Ishikawa (cell line): ENCODE measurements around the gene ZRANB2.

Source experiments
- CEBPB ChIP-seq: IDR thresholded peaks from 2 replicates; pipeline ENCODE4 v1.6.1; 2012
- CREB1 ChIP-seq: IDR thresholded peaks from 2 replicates; pipeline ENCODE4 v1.6.1; 2012; ENCODE audit warnings: low read depth
- EGR1 ChIP-seq: IDR thresholded peaks from 2 replicates; pipeline ENCODE4 v1.6.1; 2012
- EP300 ChIP-seq: IDR thresholded peaks from 2 replicates; pipeline ENCODE4 v1.6.1; 2012; ENCODE audit warnings: borderline replicate concordance
- FOXM1 ChIP-seq: IDR thresholded peaks from 2 replicates; pipeline ENCODE4 v1.6.1; 2012; ENCODE audit warnings: low read depth, borderline replicate concordance
- NFIC ChIP-seq: IDR thresholded peaks from 2 replicates; pipeline ENCODE4 v1.6.1; 2012
- RAD21 ChIP-seq: IDR thresholded peaks from 2 replicates; pipeline ENCODE4 v1.6.1; 2012; ENCODE audit warnings: low read depth
- TAF1 ChIP-seq: IDR thresholded peaks from 2 replicates; pipeline ENCODE4 v1.6.1; 2012; ENCODE audit warnings: low read depth, mild to moderate bottlenecking
- TCF12 ChIP-seq: IDR thresholded peaks from 2 replicates; pipeline ENCODE4 v1.6.1; 2012; ENCODE audit warnings: low read depth
- TEAD4 ChIP-seq: IDR thresholded peaks from 2 replicates; pipeline ENCODE4 v1.6.1; 2012
- YY1 ChIP-seq: IDR thresholded peaks from 2 replicates; pipeline ENCODE4 v1.6.1; 2012; ENCODE audit warnings: low read depth
- ZBTB7A ChIP-seq: IDR thresholded peaks from 2 replicates; pipeline ENCODE4 v1.6.1; 2012; ENCODE audit warnings: low read depth
- TF ChIP-seq, protein P1 (sequence below): IDR thresholded peaks from 2 replicates; pipeline ENCODE4 v1.6.1; 2012
- TF ChIP-seq, protein P2 (sequence below): IDR thresholded peaks from 2 replicates; pipeline ENCODE4 v1.6.1; 2012; ENCODE audit warnings: low read depth, mild to moderate bottlenecking
- TF ChIP-seq, protein P3 (sequence below): IDR thresholded peaks from 2 replicates; pipeline ENCODE4 v1.6.1; 2012

The ZRANB2 gene

DNA sequence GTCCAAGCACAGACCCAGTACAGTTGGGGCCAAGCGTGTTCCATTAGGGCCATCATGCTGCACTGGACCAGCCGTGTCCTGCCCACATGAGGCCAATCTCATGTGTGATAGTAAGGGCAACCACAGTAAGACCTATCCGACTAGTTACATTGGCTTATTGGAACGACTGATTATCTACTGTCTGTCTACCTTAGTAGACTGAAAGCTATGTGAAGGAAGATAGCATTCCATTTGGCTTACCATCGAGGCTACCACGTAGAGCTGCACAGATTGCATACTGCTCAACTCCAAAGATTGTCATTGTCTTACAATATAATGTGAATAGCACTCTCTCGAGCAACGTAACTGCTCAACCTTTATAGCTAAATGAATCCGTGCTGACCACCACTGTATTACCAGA is 43.8 kb downstream of the ZRANB2 start:
- no peak for TF ChIP-seq TEAD4
- TF ChIP-seq FOXM1: no peak
- TF ChIP-seq, protein P1, sequence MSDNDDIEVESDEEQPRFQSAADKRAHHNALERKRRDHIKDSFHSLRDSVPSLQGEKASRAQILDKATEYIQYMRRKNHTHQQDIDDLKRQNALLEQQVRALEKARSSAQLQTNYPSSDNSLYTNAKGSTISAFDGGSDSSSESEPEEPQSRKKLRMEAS: no peak
- TF ChIP-seq ZBTB7A: no peak
- no peak for TF ChIP-seq RAD21

DNA sequence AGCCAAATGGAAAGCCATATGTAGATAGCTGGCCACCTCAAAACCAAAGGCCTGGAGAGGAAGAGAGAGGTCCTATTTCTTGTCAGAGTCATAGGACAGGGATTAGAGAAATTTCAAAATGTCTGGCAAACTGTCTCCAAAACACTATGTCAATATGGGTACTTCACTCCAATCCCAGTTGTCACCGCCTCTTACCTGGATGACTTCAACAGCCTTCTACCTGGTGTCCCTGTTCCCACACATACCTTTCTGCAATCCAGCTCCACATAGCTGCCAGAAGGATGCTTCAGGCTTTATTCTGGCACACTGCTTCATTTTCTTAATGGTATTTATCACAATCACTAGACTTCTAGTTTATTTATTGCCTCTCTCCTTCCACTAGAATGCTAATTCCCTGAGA is 47.7 kb downstream of the ZRANB2 start:
- no peak for TF ChIP-seq EGR1
- TF ChIP-seq, protein P2, sequence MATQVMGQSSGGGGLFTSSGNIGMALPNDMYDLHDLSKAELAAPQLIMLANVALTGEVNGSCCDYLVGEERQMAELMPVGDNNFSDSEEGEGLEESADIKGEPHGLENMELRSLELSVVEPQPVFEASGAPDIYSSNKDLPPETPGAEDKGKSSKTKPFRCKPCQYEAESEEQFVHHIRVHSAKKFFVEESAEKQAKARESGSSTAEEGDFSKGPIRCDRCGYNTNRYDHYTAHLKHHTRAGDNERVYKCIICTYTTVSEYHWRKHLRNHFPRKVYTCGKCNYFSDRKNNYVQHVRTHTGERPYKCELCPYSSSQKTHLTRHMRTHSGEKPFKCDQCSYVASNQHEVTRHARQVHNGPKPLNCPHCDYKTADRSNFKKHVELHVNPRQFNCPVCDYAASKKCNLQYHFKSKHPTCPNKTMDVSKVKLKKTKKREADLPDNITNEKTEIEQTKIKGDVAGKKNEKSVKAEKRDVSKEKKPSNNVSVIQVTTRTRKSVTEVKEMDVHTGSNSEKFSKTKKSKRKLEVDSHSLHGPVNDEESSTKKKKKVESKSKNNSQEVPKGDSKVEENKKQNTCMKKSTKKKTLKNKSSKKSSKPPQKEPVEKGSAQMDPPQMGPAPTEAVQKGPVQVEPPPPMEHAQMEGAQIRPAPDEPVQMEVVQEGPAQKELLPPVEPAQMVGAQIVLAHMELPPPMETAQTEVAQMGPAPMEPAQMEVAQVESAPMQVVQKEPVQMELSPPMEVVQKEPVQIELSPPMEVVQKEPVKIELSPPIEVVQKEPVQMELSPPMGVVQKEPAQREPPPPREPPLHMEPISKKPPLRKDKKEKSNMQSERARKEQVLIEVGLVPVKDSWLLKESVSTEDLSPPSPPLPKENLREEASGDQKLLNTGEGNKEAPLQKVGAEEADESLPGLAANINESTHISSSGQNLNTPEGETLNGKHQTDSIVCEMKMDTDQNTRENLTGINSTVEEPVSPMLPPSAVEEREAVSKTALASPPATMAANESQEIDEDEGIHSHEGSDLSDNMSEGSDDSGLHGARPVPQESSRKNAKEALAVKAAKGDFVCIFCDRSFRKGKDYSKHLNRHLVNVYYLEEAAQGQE: no peak
- no peak for TF ChIP-seq FOXM1
- TF ChIP-seq, protein P3, sequence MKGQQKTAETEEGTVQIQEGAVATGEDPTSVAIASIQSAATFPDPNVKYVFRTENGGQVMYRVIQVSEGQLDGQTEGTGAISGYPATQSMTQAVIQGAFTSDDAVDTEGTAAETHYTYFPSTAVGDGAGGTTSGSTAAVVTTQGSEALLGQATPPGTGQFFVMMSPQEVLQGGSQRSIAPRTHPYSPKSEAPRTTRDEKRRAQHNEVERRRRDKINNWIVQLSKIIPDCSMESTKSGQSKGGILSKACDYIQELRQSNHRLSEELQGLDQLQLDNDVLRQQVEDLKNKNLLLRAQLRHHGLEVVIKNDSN: no peak
- TF ChIP-seq, protein P1: no peak
- no peak for TF ChIP-seq YY1
- TF ChIP-seq CEBPB: no peak
- no peak for TF ChIP-seq RAD21
- TF ChIP-seq EP300: no peak
- no peak for TF ChIP-seq CREB1
- TF ChIP-seq ZBTB7A: no peak

DNA sequence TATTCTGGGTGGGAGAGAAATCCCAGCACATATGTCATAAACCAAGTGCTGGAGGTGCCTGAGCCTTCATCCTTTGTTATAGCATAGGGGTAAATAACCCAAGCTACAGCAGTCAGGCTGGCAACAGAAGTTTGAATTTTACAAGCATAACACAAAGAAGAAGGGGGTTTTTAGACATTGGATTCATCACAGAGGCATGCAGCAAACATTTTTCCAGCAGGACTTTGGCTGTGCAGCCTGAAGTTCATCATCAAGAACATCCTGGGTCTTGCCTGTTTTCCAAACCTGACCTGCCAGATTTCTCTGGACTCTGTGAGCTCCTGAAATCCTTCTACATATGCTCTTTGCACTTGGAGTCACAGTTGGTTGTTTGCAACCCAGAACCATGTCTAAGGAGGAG is 49.4 kb downstream of the ZRANB2 start:
- TF ChIP-seq NFIC: no peak
- TF ChIP-seq CREB1: no peak
- TF ChIP-seq YY1: no peak
- no peak for TF ChIP-seq TEAD4
- TF ChIP-seq FOXM1: no peak
- no peak for TF ChIP-seq RAD21
- TF ChIP-seq TAF1: no peak
- TF ChIP-seq EGR1: no peak
- TF ChIP-seq EP300: no peak
- no peak for TF ChIP-seq ZBTB7A
- TF ChIP-seq TCF12: no peak
- TF ChIP-seq, protein P2: no peak
- TF ChIP-seq, protein P3: no peak

DNA sequence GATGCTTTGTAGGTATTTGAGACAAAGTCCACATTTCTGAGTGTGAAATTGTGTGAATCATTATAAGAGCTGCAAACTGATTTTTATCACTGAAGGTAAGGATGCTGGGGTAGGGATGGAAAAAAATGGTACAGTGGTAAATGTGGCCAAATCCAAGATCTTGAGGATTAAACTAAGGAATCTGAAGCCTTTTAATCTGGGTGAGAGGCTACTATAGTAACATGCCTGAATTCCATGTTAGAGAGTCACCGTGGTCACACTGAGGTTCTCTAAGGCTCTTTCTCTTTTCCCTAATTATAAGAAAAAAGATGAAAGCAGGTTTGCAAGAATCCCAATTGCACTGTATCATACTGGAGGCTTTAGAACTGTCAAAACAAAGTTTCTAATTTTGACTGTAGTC is 50.8 kb downstream of the ZRANB2 start:
- TF ChIP-seq, protein P2: no peak
- TF ChIP-seq CEBPB (no peak), RAD21 (no peak), TCF12 (no peak), EP300 (no peak), YY1 (no peak), TEAD4 (no peak), NFIC (no peak), TAF1 (no peak), EGR1 (no peak)
- TF ChIP-seq, protein P3: no peak
- TF ChIP-seq, protein P1: no peak
